ENCODE data around the gene KRT13. TPM values are rescaled to one million over a fixed set of nuclear protein-coding genes. Genes with fewer than 3 reads are reported as not detected.

Gene KRT13
- total RNA-seq, 1 donor from 2014 or later = not detected

DNA sequence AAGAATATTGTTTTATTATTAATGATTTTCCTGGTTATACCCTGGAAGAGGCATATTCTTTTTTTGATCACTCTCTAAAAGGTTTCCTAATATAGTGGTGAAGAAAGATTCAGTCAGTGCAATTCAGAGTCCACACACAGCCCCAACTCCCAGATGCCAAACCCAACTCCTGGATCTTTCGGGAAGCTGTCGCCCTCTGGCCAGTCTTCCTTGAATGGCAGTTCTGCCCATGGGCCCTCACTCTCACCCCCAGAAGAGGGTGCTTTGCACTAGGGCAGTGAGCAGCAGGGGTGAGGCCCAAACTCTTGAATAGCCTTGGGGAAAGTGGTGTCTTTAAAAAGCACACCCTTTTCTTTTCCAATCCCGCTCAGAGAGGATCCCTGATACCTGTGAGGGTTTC lies 49.2 kb downstream of the KRT13 start:
- Mint-ChIP-seq H3K4me3 (ENCODE audit: unreplicated experiment) (no peak overlapping the region), H3K27ac (ENCODE audit: unreplicated experiment) (no peak overlapping the region), H3K36me3 (ENCODE audit: low read depth, unreplicated experiment) (no peaks in the 10 kb centered on the region), H3K27me3 (ENCODE audit: unreplicated experiment) (peaks cover 4% of the 10 kb centered on the region), H3K9me3 (ENCODE audit: unreplicated experiment) (no peaks in the 10 kb centered on the region), H3K4me1 (ENCODE audit: unreplicated experiment) (no peaks in the 10 kb centered on the region)
- TF ChIP-seq, protein P1, sequence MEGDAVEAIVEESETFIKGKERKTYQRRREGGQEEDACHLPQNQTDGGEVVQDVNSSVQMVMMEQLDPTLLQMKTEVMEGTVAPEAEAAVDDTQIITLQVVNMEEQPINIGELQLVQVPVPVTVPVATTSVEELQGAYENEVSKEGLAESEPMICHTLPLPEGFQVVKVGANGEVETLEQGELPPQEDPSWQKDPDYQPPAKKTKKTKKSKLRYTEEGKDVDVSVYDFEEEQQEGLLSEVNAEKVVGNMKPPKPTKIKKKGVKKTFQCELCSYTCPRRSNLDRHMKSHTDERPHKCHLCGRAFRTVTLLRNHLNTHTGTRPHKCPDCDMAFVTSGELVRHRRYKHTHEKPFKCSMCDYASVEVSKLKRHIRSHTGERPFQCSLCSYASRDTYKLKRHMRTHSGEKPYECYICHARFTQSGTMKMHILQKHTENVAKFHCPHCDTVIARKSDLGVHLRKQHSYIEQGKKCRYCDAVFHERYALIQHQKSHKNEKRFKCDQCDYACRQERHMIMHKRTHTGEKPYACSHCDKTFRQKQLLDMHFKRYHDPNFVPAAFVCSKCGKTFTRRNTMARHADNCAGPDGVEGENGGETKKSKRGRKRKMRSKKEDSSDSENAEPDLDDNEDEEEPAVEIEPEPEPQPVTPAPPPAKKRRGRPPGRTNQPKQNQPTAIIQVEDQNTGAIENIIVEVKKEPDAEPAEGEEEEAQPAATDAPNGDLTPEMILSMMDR (IDR thresholded peaks at IDR 0.05; ENCODE audit: unreplicated experiment) = no peak
- DNase-seq (ENCODE audit: low spot score) = no peak

DNA sequence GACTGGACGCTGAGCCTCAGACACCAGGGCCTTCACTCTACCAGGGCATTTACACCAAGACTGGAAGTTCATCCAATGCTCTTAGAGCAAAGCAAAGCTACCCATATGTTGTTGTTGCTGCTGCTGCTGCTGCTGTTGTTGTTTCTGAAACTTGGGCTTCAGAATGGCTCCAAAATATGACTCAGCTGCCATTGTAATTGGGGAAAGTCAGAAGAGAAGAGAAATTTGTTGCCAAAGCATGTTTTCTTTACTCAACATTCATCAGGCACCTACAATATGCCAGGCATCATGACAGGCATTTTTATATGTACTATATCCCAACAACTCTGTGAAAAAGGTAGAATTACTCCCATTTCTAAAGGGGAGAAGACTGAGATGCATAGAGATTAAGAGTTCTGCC lies 50.2 kb downstream of the KRT13 start:
- H3K4me1 Mint-ChIP-seq (ENCODE audit: unreplicated experiment) = no peaks in the 10 kb centered on the region
- no peak overlapping the region for H3K27ac Mint-ChIP-seq (ENCODE audit: unreplicated experiment)
- H3K4me3 Mint-ChIP-seq (ENCODE audit: unreplicated experiment) = no peak overlapping the region
- no peak for DNase-seq (ENCODE audit: low spot score)
- H3K27me3 Mint-ChIP-seq (ENCODE audit: unreplicated experiment) = peaks cover 2% of the 10 kb centered on the region
- no peaks in the 10 kb centered on the region for H3K9me3 Mint-ChIP-seq (ENCODE audit: unreplicated experiment)
- TF ChIP-seq, protein P1 (IDR thresholded peaks at IDR 0.05; ENCODE audit: unreplicated experiment) = no peak
- no peaks in the 10 kb centered on the region for H3K36me3 Mint-ChIP-seq (ENCODE audit: low read depth, unreplicated experiment)

DNA sequence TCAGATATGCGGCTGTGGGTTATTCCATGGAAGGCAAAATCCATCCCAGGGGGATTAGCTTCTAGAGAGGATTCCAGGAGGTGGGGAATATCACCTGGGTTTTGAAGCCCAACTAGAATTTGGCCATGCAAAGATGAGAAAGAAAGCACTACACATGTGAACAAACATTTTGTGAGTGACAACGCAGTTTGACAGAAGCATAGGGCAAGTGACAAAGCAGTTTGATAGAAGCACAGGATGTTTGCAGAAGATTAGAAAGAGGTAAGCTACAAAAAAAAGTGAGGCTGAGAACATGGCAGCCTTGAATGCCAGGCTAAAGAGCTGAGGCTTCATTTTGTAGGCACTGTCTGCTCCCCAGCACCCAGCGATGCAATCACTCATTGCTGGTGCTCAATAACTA lies 52.3 kb downstream of the KRT13 start:
- DNase-seq (ENCODE audit: low spot score) = no peak
- H3K36me3 Mint-ChIP-seq (ENCODE audit: low read depth, unreplicated experiment) = no peaks in the 10 kb centered on the region
- no peaks in the 10 kb centered on the region for H3K4me1 Mint-ChIP-seq (ENCODE audit: unreplicated experiment)
- H3K27me3 Mint-ChIP-seq (ENCODE audit: unreplicated experiment) = no peaks in the 10 kb centered on the region
- H3K27ac Mint-ChIP-seq (ENCODE audit: unreplicated experiment) = no peak overlapping the region
- no peak overlapping the region for H3K4me3 Mint-ChIP-seq (ENCODE audit: unreplicated experiment)
- TF ChIP-seq, protein P1 (IDR thresholded peaks at IDR 0.05; ENCODE audit: unreplicated experiment) = no peak
- no peaks in the 10 kb centered on the region for H3K9me3 Mint-ChIP-seq (ENCODE audit: unreplicated experiment)

DNA sequence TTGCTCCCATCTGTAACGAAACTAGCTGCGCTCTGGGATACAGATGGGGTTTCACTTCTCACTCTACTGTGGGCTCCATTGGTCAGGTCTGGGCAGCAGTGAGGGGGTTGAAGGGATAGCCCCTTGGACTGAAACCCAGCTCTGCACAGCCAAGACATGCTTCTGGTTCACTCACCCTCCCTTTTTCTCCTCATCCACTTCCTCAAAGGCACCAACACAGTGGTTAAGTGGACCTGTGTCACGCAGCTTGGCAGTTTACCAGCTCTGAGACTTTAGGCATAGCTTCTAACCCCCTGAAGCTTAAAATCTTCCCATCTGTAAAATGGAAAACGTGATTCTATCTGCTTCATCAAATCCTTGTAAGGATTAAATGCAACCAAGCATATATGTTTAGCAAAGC lies 53.1 kb downstream of the KRT13 start:
- Mint-ChIP-seq H3K9me3 (ENCODE audit: unreplicated experiment) (no peaks in the 10 kb centered on the region), H3K27ac (ENCODE audit: unreplicated experiment) (no peak overlapping the region), H3K4me1 (ENCODE audit: unreplicated experiment) (no peaks in the 10 kb centered on the region), H3K36me3 (ENCODE audit: low read depth, unreplicated experiment) (no peaks in the 10 kb centered on the region), H3K4me3 (ENCODE audit: unreplicated experiment) (no peak overlapping the region), H3K27me3 (ENCODE audit: unreplicated experiment) (no peaks in the 10 kb centered on the region)
- TF ChIP-seq, protein P1 (IDR thresholded peaks at IDR 0.05; ENCODE audit: unreplicated experiment) = no peak
- no peak for DNase-seq (ENCODE audit: low spot score)

GRCh38 chr17:41451154-41451728 lies 54.2 kb downstream of the KRT13 start:
- TF ChIP-seq, protein P1 (IDR thresholded peaks at IDR 0.05; ENCODE audit: unreplicated experiment) = no peak
- H3K27me3 Mint-ChIP-seq (ENCODE audit: unreplicated experiment) = no peaks in the 10 kb centered on the region

More at GRCh38 chr17:41451154-41451728, 54.2 kb downstream of the KRT13 start:
- Mint-ChIP-seq H3K4me3 (ENCODE audit: unreplicated experiment) (no peak overlapping the region), H3K36me3 (ENCODE audit: low read depth, unreplicated experiment) (no peaks in the 10 kb centered on the region), H3K9me3 (ENCODE audit: unreplicated experiment) (no peaks in the 10 kb centered on the region), H3K27ac (ENCODE audit: unreplicated experiment) (no peak overlapping the region), H3K4me1 (ENCODE audit: unreplicated experiment) (no peaks in the 10 kb centered on the region)
- no peak for DNase-seq (ENCODE audit: low spot score)

Small RNA genes within 50 kb of the gene (microRNA-seq; reads per million reads assigned to microRNA genes)
- gene MIR6510 (ENCODE audit: unreplicated experiment) = not detected

Other genes with a start within 250 kb of the KRT13 start
- not detected for gene KRTAP9-6, start 240.2 kb downstream of the KRT13 start, total RNA-seq (ENCODE audit: unreplicated experiment)
- gene KRTAP9-7, start 229.9 kb downstream of the KRT13 start, total RNA-seq (ENCODE audit: unreplicated experiment) = not detected
- gene KRTAP29-1, start 202.8 kb downstream of the KRT13 start, total RNA-seq (ENCODE audit: unreplicated experiment) = not detected
- gene KRTAP16-1, start 196.3 kb downstream of the KRT13 start, total RNA-seq (ENCODE audit: unreplicated experiment) = not detected
- not detected for gene KRTAP17-1, start 189.9 kb downstream of the KRT13 start, total RNA-seq (ENCODE audit: unreplicated experiment)
- gene KRT33A, start 154.8 kb downstream of the KRT13 start, total RNA-seq (ENCODE audit: unreplicated experiment) = not detected
- not detected for gene KRT33B, start 135.8 kb downstream of the KRT13 start, total RNA-seq (ENCODE audit: unreplicated experiment)
- gene KRT34, start 123.3 kb downstream of the KRT13 start, total RNA-seq (ENCODE audit: unreplicated experiment) = not detected
- gene KRT31, start 108.0 kb downstream of the KRT13 start, total RNA-seq (ENCODE audit: unreplicated experiment) = not detected
- gene KRT37, start 81.0 kb downstream of the KRT13 start, total RNA-seq (ENCODE audit: unreplicated experiment) = not detected
- gene KRT38, start 64.6 kb downstream of the KRT13 start, total RNA-seq (ENCODE audit: unreplicated experiment) = not detected
- not detected for gene KRT32, start 38.2 kb downstream of the KRT13 start, total RNA-seq (ENCODE audit: unreplicated experiment)
- not detected for gene KRT35, start 24.5 kb downstream of the KRT13 start, total RNA-seq (ENCODE audit: unreplicated experiment)
- not detected for gene KRT36, start 15.7 kb downstream of the KRT13 start, total RNA-seq (ENCODE audit: unreplicated experiment)
- gene KRT15, start 13.3 kb upstream of the KRT13 start, total RNA-seq (ENCODE audit: unreplicated experiment) = not detected
- 4.5 TPM for gene KRT19, start 22.7 kb upstream of the KRT13 start, total RNA-seq (ENCODE audit: unreplicated experiment)
- gene KRT9, start 66.4 kb upstream of the KRT13 start, total RNA-seq (ENCODE audit: unreplicated experiment) = not detected
- not detected for gene KRT14, start 81.3 kb upstream of the KRT13 start, total RNA-seq (ENCODE audit: unreplicated experiment)
- gene KRT16, start 107.2 kb upstream of the KRT13 start, total RNA-seq (ENCODE audit: unreplicated experiment) = not detected
- not detected for gene KRT17, start 119.0 kb upstream of the KRT13 start, total RNA-seq (ENCODE audit: unreplicated experiment)
- gene EIF1, start 183.3 kb upstream of the KRT13 start, total RNA-seq (ENCODE audit: unreplicated experiment) = 569 TPM
- not detected for gene GAST, start 206.7 kb upstream of the KRT13 start, total RNA-seq (ENCODE audit: unreplicated experiment)
- 18.1 TPM for gene HAP1, start 229.0 kb upstream of the KRT13 start, total RNA-seq (ENCODE audit: unreplicated experiment)